Measurements from ENCODE around the gene PSG7.
"Not testable (repeated sequence)": the region's sequence is repeated elsewhere in the genome, so short reads cannot be mapped to it uniquely, and the experiment has no call there.

DNA sequence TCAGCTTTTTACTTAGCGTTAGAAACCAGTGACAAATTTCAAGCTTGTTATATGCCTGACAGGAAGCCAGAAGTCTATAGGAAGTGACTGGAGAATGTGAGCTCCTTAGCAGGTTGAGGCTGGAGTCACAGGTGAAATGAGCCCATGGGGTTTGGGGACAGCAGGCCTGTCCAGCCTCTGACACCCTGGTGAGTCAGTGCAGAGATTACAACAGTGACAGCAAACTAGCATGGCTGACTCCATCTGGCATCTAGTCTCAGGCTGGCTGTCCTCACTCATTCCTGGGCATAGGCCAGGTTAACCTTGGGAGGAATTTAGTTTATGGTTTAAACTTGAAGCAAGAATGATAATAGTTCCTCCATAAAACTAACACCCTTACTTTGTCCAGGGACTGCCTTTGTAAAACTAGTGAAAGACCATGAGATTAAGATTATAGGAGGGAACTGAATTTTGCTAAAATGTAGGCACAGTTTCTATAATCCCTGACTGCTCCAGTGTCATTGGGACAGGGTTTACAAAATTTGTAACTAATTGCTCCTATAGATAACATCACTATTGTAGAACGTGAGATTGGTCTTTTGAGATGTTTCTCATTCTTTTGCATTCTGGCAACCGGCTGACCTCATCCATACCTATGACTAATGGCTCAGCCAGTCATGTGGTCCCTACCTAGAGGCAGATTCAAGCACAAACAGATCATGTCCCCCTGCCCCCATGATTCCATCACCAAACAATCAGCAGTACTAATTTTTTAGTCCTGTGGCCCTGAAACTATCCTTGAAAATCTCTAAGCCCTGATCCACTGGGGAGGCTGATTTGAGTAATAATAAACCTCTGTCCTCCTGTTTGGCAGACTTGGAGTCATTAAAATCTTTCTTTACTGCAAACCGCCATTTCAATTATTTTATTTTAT lies 61.9 kb downstream of the PSG7 start:
- TF ChIP-seq POLR2A (IDR thresholded peaks at IDR 0.05): not testable (repeated sequence)
- TF ChIP-seq, protein P1, sequence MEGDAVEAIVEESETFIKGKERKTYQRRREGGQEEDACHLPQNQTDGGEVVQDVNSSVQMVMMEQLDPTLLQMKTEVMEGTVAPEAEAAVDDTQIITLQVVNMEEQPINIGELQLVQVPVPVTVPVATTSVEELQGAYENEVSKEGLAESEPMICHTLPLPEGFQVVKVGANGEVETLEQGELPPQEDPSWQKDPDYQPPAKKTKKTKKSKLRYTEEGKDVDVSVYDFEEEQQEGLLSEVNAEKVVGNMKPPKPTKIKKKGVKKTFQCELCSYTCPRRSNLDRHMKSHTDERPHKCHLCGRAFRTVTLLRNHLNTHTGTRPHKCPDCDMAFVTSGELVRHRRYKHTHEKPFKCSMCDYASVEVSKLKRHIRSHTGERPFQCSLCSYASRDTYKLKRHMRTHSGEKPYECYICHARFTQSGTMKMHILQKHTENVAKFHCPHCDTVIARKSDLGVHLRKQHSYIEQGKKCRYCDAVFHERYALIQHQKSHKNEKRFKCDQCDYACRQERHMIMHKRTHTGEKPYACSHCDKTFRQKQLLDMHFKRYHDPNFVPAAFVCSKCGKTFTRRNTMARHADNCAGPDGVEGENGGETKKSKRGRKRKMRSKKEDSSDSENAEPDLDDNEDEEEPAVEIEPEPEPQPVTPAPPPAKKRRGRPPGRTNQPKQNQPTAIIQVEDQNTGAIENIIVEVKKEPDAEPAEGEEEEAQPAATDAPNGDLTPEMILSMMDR (IDR thresholded peaks at IDR 0.05): not testable (repeated sequence)

All from thyroid gland (tissue), 4 donors.